ENCODE results near the gene KBTBD13. TPM values are rescaled to one million over a fixed set of nuclear protein-coding genes. Genes with fewer than 3 reads are reported as not detected.

Gene KBTBD13
- total RNA-seq, 4 donors from 2014 or later: not detected

DNA sequence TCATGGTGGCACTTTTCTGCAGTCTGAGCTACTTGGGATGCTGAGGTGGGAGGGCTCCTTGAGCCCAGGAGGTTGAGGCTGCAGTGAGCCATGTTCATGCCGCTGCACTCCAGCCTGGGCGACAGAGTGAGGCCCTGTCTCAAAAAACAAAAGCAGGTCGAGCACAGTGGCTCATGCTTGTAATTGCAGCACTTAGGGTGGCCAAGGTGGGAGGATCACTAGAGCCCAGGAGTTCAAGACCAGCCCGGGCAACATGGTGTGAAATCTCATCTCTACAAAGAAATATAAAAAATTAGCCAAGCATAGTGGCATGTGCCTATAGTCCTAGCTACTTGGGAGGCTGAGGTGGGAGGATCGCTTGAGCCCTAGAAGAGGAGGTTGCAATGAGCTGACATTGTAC, 28.5 kb downstream of the KBTBD13 start:
- TF ChIP-seq POLR2AphosphoS5 (IDR thresholded peaks at IDR 0.05) (no peak), EP300 (IDR thresholded peaks at IDR 0.05; ENCODE audit: low read depth) (no peak), POLR2A (IDR thresholded peaks at IDR 0.05) (no peak)
- TF ChIP-seq, protein P1, sequence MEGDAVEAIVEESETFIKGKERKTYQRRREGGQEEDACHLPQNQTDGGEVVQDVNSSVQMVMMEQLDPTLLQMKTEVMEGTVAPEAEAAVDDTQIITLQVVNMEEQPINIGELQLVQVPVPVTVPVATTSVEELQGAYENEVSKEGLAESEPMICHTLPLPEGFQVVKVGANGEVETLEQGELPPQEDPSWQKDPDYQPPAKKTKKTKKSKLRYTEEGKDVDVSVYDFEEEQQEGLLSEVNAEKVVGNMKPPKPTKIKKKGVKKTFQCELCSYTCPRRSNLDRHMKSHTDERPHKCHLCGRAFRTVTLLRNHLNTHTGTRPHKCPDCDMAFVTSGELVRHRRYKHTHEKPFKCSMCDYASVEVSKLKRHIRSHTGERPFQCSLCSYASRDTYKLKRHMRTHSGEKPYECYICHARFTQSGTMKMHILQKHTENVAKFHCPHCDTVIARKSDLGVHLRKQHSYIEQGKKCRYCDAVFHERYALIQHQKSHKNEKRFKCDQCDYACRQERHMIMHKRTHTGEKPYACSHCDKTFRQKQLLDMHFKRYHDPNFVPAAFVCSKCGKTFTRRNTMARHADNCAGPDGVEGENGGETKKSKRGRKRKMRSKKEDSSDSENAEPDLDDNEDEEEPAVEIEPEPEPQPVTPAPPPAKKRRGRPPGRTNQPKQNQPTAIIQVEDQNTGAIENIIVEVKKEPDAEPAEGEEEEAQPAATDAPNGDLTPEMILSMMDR (IDR thresholded peaks at IDR 0.05): no peak
- Histone ChIP-seq H3K4me3 (no peak overlapping the region), H3K4me1 (peaks cover 0 to 11% (median 10%) of the 10 kb centered on the region in 4 donors), H3K27me3 (no peaks in the 10 kb centered on the region), H3K36me3 (no peaks in the 10 kb centered on the region), H3K9me3 (no peaks in the 10 kb centered on the region), H3K27ac (no peak overlapping the region)
- in situ Hi-C loops (cut with MboI; ENCODE audit: low pct_ligation_motif_present in 1 of 4, low pct_unique_long_range_greater_than_20kb in 1 of 4, low sequenced_read_pairs in 3 of 4): no loop called here
- DNase-seq: no peak
- intact Hi-C loops (cut with DNase I; ENCODE audit: low total_unique reads): no loop called here
- 92 to 97% methylated on average over 4 to 5 of the region's 5 CpGs for WGBS, 2 donors (ENCODE audit: low coverage in 1 of 2)

DNA sequence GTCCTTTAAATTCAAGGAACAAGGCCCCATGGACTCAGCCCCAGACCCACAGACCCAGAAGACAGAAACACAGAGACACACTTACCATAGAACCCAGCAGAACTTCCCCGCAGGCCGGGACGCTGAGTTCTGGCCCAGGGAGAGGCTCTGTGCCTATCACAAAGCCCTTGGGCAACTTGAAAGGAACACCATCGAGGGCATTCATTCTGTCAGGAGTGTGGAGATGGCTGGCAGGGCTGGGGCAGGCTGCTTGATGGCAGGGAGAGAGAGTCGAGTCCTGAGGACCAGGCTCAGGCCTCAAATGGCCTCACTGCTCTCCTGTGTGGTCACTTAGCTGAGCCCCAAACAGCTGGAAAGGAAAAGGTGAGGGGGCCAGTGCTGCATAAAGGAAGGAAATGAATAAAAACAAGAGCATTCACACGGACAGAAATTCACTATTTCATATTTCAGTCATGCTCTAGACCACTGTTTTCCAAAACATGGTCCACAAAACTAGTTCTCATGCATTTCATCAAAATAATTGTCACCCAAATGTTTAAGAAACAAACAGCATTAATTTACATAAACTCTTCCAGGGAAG, 29.6 kb downstream of the KBTBD13 start:
- intact Hi-C loops (cut with DNase I; ENCODE audit: low total_unique reads): no loop called here

DNA sequence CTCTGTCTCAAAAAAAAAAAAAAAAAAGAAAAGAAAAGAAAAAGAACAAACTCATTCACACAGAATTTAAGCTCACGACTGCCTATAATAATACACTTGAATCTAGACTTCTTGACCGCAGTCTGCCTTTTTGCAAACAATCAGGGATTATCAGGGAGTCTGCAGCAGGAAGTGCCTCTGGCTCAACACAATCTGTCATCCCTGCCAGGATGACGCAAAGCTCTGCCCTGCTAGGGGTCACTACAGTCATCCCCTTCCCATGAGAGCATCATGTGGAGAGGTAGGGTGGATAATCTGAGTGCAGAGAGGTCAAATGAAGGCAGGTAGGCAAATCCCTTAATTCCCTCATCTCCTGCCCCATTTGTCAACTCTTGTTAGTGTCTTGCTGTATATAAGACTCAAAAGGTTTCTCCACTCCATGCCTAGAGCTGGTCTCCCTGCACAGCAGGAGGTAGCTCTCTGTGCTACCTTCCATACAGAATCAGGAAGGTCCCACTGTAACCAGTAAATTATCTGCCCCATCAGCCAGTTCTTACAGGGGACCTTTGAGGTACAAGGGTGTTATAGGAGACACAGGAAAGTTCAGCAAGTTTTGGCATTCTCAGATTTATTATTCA, 34.2 kb downstream of the KBTBD13 start:
- intact Hi-C loops (cut with DNase I; ENCODE audit: low total_unique reads) (no loop called here), in situ Hi-C loops (cut with MboI; ENCODE audit: low pct_ligation_motif_present in 1 of 4, low pct_unique_long_range_greater_than_20kb in 1 of 4, low sequenced_read_pairs in 3 of 4) (no loop called here)
- no peaks in the 10 kb centered on the region for H3K27me3 ChIP-seq
- H3K27ac ChIP-seq: no peak overlapping the region
- TF ChIP-seq EP300 (IDR thresholded peaks at IDR 0.05; ENCODE audit: low read depth) (no peak), POLR2AphosphoS5 (IDR thresholded peaks at IDR 0.05) (no peak), POLR2A (IDR thresholded peaks at IDR 0.05) (no peak)
- TF ChIP-seq, protein P1 (IDR thresholded peaks at IDR 0.05): no peak
- 80 to 81% methylated on average over 2 to 3 of the region's 3 CpGs for WGBS, 2 donors (ENCODE audit: low coverage in 1 of 2)
- no peaks in the 10 kb centered on the region for H3K36me3 ChIP-seq
- no peaks in the 10 kb centered on the region for H3K4me1 ChIP-seq
- H3K9me3 ChIP-seq: no peaks in the 10 kb centered on the region
- no peak overlapping the region for H3K4me3 ChIP-seq
- DNase-seq: no peak

More for the DNA sequence above, 29.6 kb downstream of the KBTBD13 start:
- in situ Hi-C loops (cut with MboI; ENCODE audit: low pct_ligation_motif_present in 1 of 4, low pct_unique_long_range_greater_than_20kb in 1 of 4, low sequenced_read_pairs in 3 of 4): no loop called here
- Histone ChIP-seq H3K4me1 (peaks cover 0 to 4% (median 4%) of the 10 kb centered on the region in 4 donors), H3K27ac (no peak overlapping the region), H3K4me3 (no peak overlapping the region), H3K27me3 (no peaks in the 10 kb centered on the region), H3K9me3 (no peaks in the 10 kb centered on the region), H3K36me3 (no peaks in the 10 kb centered on the region)
- TF ChIP-seq, protein P1 (IDR thresholded peaks at IDR 0.05): no peak
- TF ChIP-seq POLR2A (IDR thresholded peaks at IDR 0.05) (no peak), EP300 (IDR thresholded peaks at IDR 0.05; ENCODE audit: low read depth) (no peak), POLR2AphosphoS5 (IDR thresholded peaks at IDR 0.05) (no peak)
- 70 to 84% methylated on average over 1 to 6 of the region's 6 CpGs for WGBS, 2 donors (ENCODE audit: low coverage in 1 of 2)
- no peak for DNase-seq

DNA sequence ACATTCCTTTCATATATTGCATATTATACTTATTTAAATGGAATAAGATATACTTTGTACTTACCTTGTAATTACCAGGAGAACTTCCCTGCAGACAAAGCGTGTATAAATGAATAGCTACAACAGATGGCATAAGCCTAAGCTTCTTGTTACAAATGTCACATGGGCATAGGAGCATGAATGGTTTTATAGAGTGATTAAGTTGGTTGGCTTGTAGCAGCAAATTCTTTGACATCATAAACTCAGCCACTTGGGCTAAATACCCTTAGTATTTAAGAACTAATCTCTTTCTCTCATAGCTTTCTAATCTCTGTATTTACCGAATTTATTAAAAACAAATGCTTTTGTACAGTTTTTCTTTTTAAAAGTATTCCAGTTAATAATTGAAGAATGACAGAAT, 38.5 kb downstream of the KBTBD13 start, which contains the start of gene UBAP1L:
UBAP1L (minus strand) TSS at position 115 of the 400 bp plus-strand sequence. CDS start 8,985 bp downstream, outside the sequence.
- 68 to 81% methylated on average over 2 of the region's 2 CpGs for WGBS, 2 donors (ENCODE audit: low coverage in 1 of 2)
- in situ Hi-C loops (cut with MboI; ENCODE audit: low pct_ligation_motif_present in 1 of 4, low pct_unique_long_range_greater_than_20kb in 1 of 4, low sequenced_read_pairs in 3 of 4): no loop called here
- no peak within 1 kb of the TSS for H3K27ac ChIP-seq
- TF ChIP-seq POLR2AphosphoS5 (IDR thresholded peaks at IDR 0.05) (no peak), POLR2A (IDR thresholded peaks at IDR 0.05) (no peak), EP300 (IDR thresholded peaks at IDR 0.05; ENCODE audit: low read depth) (no peak)
- TF ChIP-seq, protein P1 (IDR thresholded peaks at IDR 0.05): no peak
- H3K36me3 ChIP-seq: peaks cover 0 to 37% (median 13%) of the 10 kb centered on the region in 4 donors
- H3K27me3 ChIP-seq: no peaks in the 10 kb centered on the region
- intact Hi-C loops (cut with DNase I; ENCODE audit: low total_unique reads): no loop called here
- no peak for DNase-seq
- H3K9me3 ChIP-seq: no peaks in the 10 kb centered on the region
- no peak within 1 kb of the TSS for H3K4me3 ChIP-seq
- no peaks in the 10 kb centered on the region for H3K4me1 ChIP-seq

Data from transverse colon (tissue), 4 donors.